WTC11 (cell line): Measurements from ENCODE around the gene MDM1.

Experiments used
- CREB1 ChIP-seq: sonication (generic); formaldehyde crosslinking; IDR thresholded peaks from 2 replicates; pipeline ENCODE4 v1.8.0; 2023; ENCODE audit warnings: mild to moderate bottlenecking, missing genetic modification reagents
- CTCF ChIP-seq: fragments of 200-600 bp; IDR thresholded peaks from 2 replicates; pipeline ENCODE4 v1.8.0; 2022; ENCODE audit warnings: antibody characterized with exemption
- E2F1 ChIP-seq: sonication (generic); formaldehyde crosslinking; IDR thresholded peaks from 2 replicates; pipeline ENCODE4 v1.8.0; 2022; ENCODE audit warnings: mild to moderate bottlenecking, missing genetic modification reagents
- SP1 ChIP-seq: sonication (generic); formaldehyde crosslinking; conservative IDR thresholded peaks from 2 replicates; pipeline ENCODE4 v1.8.1; 2022; ENCODE audit warnings: missing genetic modification reagents
- TF ChIP-seq, protein P1 (sequence below): sonication (generic); formaldehyde crosslinking; IDR thresholded peaks from 2 replicates; pipeline ENCODE4 v1.8.1; 2022; ENCODE audit warnings: missing genetic modification reagents, borderline replicate concordance
- TF ChIP-seq, protein P2 (sequence below): sonication (generic); formaldehyde crosslinking; IDR thresholded peaks from 2 replicates; pipeline ENCODE4 v1.8.0; 2022; ENCODE audit warnings: mild to moderate bottlenecking, missing genetic modification reagents
- TF ChIP-seq, protein P3 (sequence below): fragments of 250-450 bp; sonication (Bioruptor Pico); IDR thresholded peaks from 2 replicates; pipeline ENCODE4 v1.9.0; 2021; ENCODE audit warnings: moderate library complexity, mild to moderate bottlenecking, inconsistent platforms, borderline replicate concordance

DNA sequence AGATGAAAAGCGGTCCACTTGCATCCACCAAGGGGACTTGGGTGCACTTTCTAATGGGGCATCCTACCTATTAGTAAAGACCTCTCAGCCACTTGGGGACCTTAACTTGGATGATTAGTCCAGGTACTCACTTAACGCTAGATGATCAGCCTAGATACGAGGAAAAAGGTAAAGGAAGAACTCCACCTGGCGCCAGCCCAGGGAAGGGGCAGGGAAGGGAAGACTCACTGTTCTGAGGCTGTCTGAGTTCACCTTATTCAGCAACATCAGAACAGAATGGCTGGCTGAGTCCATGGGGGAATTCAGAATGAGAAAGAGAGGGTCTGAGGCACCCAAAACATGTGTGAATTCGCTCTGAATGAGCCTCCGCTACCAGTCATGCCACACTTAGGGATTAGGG lies 85.8 kb downstream of the MDM1 start:
- TF ChIP-seq CTCF, result no peak
- no peak for TF ChIP-seq E2F1 (CRISPR knock-in tag)
- TF ChIP-seq, protein P1, sequence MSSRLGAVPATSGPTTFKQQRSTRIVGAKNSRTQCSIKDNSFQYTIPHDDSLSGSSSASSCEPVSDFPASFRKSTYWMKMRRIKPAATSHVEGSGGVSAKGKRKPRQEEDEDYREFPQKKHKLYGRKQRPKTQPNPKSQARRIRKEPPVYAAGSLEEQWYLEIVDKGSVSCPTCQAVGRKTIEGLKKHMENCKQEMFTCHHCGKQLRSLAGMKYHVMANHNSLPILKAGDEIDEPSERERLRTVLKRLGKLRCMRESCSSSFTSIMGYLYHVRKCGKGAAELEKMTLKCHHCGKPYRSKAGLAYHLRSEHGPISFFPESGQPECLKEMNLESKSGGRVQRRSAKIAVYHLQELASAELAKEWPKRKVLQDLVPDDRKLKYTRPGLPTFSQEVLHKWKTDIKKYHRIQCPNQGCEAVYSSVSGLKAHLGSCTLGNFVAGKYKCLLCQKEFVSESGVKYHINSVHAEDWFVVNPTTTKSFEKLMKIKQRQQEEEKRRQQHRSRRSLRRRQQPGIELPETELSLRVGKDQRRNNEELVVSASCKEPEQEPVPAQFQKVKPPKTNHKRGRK (CRISPR knock-in tag), result no peak
- no peak for TF ChIP-seq CREB1 (CRISPR knock-in tag)
- no peak for TF ChIP-seq SP1 (CRISPR knock-in tag)
- TF ChIP-seq, protein P2, sequence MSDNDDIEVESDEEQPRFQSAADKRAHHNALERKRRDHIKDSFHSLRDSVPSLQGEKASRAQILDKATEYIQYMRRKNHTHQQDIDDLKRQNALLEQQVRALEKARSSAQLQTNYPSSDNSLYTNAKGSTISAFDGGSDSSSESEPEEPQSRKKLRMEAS (CRISPR knock-in tag), result no peak
- TF ChIP-seq, protein P3, sequence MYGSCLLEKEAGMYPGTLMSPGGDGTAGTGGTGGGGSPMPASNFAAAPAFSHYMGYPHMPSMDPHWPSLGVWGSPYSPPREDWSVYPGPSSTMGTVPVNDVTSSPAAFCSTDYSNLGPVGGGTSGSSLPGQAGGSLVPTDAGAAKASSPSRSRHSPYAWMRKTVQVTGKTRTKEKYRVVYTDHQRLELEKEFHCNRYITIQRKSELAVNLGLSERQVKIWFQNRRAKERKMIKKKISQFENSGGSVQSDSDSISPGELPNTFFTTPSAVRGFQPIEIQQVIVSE (CRISPR knock-in tag), result no peak
